Erythroblast (primary cell): ENCODE measurements around the gene ID1.
"Not testable (repeated sequence)": the region's sequence is repeated elsewhere in the genome, so short reads cannot be mapped to it uniquely, and the experiment has no call there.

Experiments
- GATA1 ChIP-seq: IDR thresholded peaks from 2 replicates; pipeline ENCODE4 v1.6.1; 2011; ENCODE audit warnings: low read depth, mild to moderate bottlenecking, control low read depth, low read length, moderate library complexity
- POLR2A ChIP-seq: IDR thresholded peaks from 2 replicates; pipeline ENCODE4 v1.6.1; 2011; ENCODE audit warnings: mild to moderate bottlenecking, low read length

- not testable (repeated sequence) for TF ChIP-seq POLR2A, GATA1
Observed at GRCh38 chr20:31579941-31580651, 25.0 kb upstream of the ID1 start.
